Large intestine (tissue), 3 donors: ENCODE data around the gene NT5DC1. TPM values are rescaled to one million over a fixed set of nuclear protein-coding genes. Genes with fewer than 3 reads are reported as not detected.

Experiments used
- DNase-seq, 2 donors: peaks; one replicate each; pipeline versions ENCODE4 v3.0.0 to v3.0.0-alpha.2; 2013
- H3K27ac ChIP-seq: one replicate; pipeline ENCODE4 v1.5.1; 2013; ENCODE audit warnings: low read length
- H3K27me3 ChIP-seq: 2 replicates; pipeline ENCODE4 v1.6.1; 2013; ENCODE audit warnings: low read length; ENCODE audit not compliant: control insufficient read depth, insufficient read depth
- H3K36me3 ChIP-seq: 2 replicates; pipeline ENCODE4 v1.6.1; 2013; ENCODE audit warnings: low read length; ENCODE audit not compliant: control insufficient read depth, insufficient read depth
- H3K4me1 ChIP-seq: one replicate; pipeline ENCODE4 v1.6.1; 2013; ENCODE audit warnings: low read length; ENCODE audit not compliant: control insufficient read depth, insufficient read depth
- H3K4me3 ChIP-seq: one replicate; pipeline ENCODE4 v1.5.1; 2013; ENCODE audit warnings: low read length
- H3K9me3 ChIP-seq: one replicate; pipeline ENCODE4 v1.6.1; 2013; ENCODE audit warnings: mild to moderate bottlenecking, low read depth, low read length, moderate library complexity; ENCODE audit not compliant: control insufficient read depth
- WGBS: methylation state at CpG from one replicate; pipeline ENCODE4 v1.1.5; 2013; ENCODE audit warnings: low lambda C conversion rate; ENCODE audit not compliant: insufficient coverage; 5-methylcytosine and 5-hydroxymethylcytosine counted together
- polyA plus RNA-seq: library from polyadenylated mRNA; unstranded; fragments of 120-200 nt; gene quantifications from one replicate; pipeline ENCODE4 v1.2.1, GENCODE V29; 2013

NT5DC1 gene
- polyA plus RNA-seq, 1 donor: 54.4 TPM

DNA sequence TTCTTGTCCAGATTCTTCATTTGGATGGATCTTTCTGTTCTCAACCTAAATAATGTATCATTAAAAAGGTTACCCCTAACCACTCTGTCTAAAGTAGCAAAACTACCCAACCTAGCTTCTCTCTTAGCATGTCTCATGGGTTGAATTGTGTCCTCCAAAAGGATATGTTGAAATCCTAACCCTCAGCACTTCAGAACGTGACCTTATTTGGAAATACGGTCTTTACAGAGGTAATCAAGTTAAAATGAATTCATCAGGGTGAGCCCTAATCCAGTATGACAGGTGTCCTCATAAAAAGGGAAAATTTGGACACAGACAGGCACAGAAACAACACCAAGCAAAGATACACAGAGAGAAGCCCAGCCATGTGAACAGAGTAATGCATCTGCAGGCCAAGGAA is 33.9 kb upstream of the NT5DC1 start:
- H3K9me3 ChIP-seq: no peaks in the 10 kb centered on the region
- H3K4me1 ChIP-seq: no peaks in the 10 kb centered on the region
- no peaks in the 10 kb centered on the region for H3K27me3 ChIP-seq
- no peak for DNase-seq
- no CpG with 5 or more reads among the region's 2 CpGs for WGBS
- no peak overlapping the region for H3K4me3 ChIP-seq
- H3K36me3 ChIP-seq: no peaks in the 10 kb centered on the region
- H3K27ac ChIP-seq: no peak overlapping the region

- no peak overlapping the region for H3K4me3 ChIP-seq
- H3K36me3 ChIP-seq: no peaks in the 10 kb centered on the region
- H3K27ac ChIP-seq: no peak overlapping the region
- WGBS: no CpG with 5 or more reads among the region's 1 CpG
- H3K9me3 ChIP-seq: no peaks in the 10 kb centered on the region
- H3K4me1 ChIP-seq: peaks cover 2% of the 10 kb centered on the region
- DNase-seq: no peak
- H3K27me3 ChIP-seq: no peaks in the 10 kb centered on the region
These were observed 30.6 kb upstream of the NT5DC1 start for GRCh38 chr6:116070101-116070500.

- WGBS: 100% methylated on average over 1 of the region's 2 CpGs
- no peaks in the 10 kb centered on the region for H3K36me3 ChIP-seq
These were observed 29.9 kb upstream of the NT5DC1 start for GRCh38 chr6:116070616-116071389.

GRCh38 chr6:116072368-116072767 is 28.3 kb upstream of the NT5DC1 start:
- no peaks in the 10 kb centered on the region for H3K36me3 ChIP-seq
- H3K4me3 ChIP-seq: no peak overlapping the region
- no peaks in the 10 kb centered on the region for H3K27me3 ChIP-seq
- DNase-seq: peak; percentile 23 to 41
- no peaks in the 10 kb centered on the region for H3K9me3 ChIP-seq
- H3K27ac ChIP-seq: no peak overlapping the region
- WGBS: no CpG with 5 or more reads among the region's 1 CpG
- H3K4me1 ChIP-seq: peaks cover 2% of the 10 kb centered on the region

More at GRCh38 chr6:116070616-116071389, 29.9 kb upstream of the NT5DC1 start:
- no peak overlapping the region for H3K27ac ChIP-seq
- DNase-seq: no peak
- no peaks in the 10 kb centered on the region for H3K9me3 ChIP-seq
- peaks cover 2% of the 10 kb centered on the region for H3K4me1 ChIP-seq
- no peaks in the 10 kb centered on the region for H3K27me3 ChIP-seq
- no peak overlapping the region for H3K4me3 ChIP-seq

GRCh38 chr6:116073765-116074440 is 26.8 kb upstream of the NT5DC1 start:
- H3K36me3 ChIP-seq: no peaks in the 10 kb centered on the region
- H3K27ac ChIP-seq: no peak overlapping the region
- H3K4me3 ChIP-seq: no peak overlapping the region
- DNase-seq: no peak
- no peaks in the 10 kb centered on the region for H3K27me3 ChIP-seq
- H3K4me1 ChIP-seq: peaks cover 2% of the 10 kb centered on the region
- WGBS: no CpG with 5 or more reads among the region's 2 CpGs
- H3K9me3 ChIP-seq: no peaks in the 10 kb centered on the region

DNA sequence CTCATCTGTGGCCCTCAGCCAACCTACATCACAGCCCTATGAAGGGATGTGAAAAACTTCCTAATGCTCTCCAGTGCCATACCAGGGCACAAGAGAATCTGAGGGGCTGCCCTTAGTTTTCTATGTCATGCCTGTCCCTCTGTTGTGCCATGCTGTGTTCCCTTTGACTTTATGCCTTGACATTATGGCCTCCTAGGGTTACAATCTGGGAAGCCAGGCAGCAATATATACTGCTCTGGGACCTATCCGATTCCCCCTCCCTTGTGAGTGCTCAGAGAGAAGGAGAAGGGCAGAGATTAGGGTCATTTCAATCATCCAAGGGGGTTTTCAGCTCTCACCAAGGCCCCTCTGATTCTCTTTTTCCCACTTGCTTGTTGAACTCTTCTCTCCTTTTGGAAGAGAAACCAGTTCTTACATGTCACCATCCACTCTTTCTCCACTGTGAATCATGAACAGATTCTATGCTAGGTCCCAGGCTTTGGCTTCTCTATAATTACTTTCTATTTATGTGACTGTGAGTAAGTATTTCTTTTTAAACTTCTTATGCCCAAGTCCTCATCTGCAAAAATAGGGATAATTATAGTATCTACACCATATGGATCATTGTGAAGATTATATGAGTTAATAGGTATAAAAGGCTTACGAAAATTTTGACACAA is 25.8 kb upstream of the NT5DC1 start:
- Histone ChIP-seq H3K27me3 (no peaks in the 10 kb centered on the region), H3K4me1 (peaks cover 2% of the 10 kb centered on the region), H3K27ac (no peak overlapping the region), H3K4me3 (no peak overlapping the region), H3K36me3 (no peaks in the 10 kb centered on the region), H3K9me3 (no peaks in the 10 kb centered on the region)
- DNase-seq: no peak
- 83% methylated on average over 1 of the region's 2 CpGs for WGBS

GRCh38 chr6:116078522-116078921 is 22.1 kb upstream of the NT5DC1 start:
- 80% methylated on average over 3 of the region's 3 CpGs for WGBS
- no peaks in the 10 kb centered on the region for H3K27me3 ChIP-seq
- H3K4me1 ChIP-seq: no peaks in the 10 kb centered on the region
- H3K9me3 ChIP-seq: no peaks in the 10 kb centered on the region
- DNase-seq: no peak
- no peak overlapping the region for H3K4me3 ChIP-seq
- no peak overlapping the region for H3K27ac ChIP-seq
- no peaks in the 10 kb centered on the region for H3K36me3 ChIP-seq

- H3K36me3 ChIP-seq: no peaks in the 10 kb centered on the region
- H3K4me3 ChIP-seq: no peak overlapping the region
- H3K9me3 ChIP-seq: no peaks in the 10 kb centered on the region
- DNase-seq: no peak
- no CpG with 5 or more reads among the region's 3 CpGs for WGBS
- H3K27me3 ChIP-seq: no peaks in the 10 kb centered on the region
- no peak overlapping the region for H3K27ac ChIP-seq
- no peaks in the 10 kb centered on the region for H3K4me1 ChIP-seq
These were observed 21.7 kb upstream of the NT5DC1 start for GRCh38 chr6:116078945-116079344.

DNA sequence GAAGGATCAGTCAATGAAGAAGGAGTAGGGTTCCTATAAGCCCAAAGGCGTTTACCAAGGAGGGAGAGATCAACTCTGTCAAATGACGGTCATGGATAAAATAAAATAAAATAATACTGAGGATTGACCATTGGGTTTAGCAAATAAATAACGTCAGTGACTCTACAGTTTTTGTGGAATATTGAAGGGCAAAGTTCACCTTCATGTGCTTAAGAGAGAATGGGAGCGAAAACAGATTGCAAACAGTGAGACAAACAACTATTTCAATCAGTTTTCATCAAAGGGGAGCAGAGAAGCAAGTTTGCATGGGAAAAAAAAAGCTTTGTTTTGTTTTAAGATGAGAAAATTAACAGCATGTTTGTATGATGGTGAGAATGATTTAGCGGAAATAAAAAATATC is 17.6 kb upstream of the NT5DC1 start:
- Histone ChIP-seq H3K9me3 (no peaks in the 10 kb centered on the region), H3K36me3 (no peaks in the 10 kb centered on the region), H3K27ac (no peak overlapping the region), H3K27me3 (no peaks in the 10 kb centered on the region), H3K4me1 (no peaks in the 10 kb centered on the region), H3K4me3 (no peak overlapping the region)
- no peak for DNase-seq
- WGBS: 50% methylated on average over 2 of the region's 5 CpGs

- WGBS: no CpG with 5 or more reads among the region's 2 CpGs
- Histone ChIP-seq H3K4me1 (no peaks in the 10 kb centered on the region), H3K27ac (no peak overlapping the region), H3K9me3 (no peaks in the 10 kb centered on the region), H3K36me3 (no peaks in the 10 kb centered on the region), H3K4me3 (no peak overlapping the region), H3K27me3 (no peaks in the 10 kb centered on the region)
- no peak for DNase-seq
These were observed 16.4 kb upstream of the NT5DC1 start for GRCh38 chr6:116084284-116084683.
